GM21717 (cell line): ENCODE measurements around the gene FRS3.

ENCODE experiments used
- ATAC-seq: cut with Tn5 transposase; IDR thresholded peaks from one replicate; pipeline ENCODE4 v1.9.1; 2021; ENCODE audit warnings: mild to moderate bottlenecking, moderate library complexity; ENCODE audit not compliant: unreplicated experiment

The FRS3 gene

DNA sequence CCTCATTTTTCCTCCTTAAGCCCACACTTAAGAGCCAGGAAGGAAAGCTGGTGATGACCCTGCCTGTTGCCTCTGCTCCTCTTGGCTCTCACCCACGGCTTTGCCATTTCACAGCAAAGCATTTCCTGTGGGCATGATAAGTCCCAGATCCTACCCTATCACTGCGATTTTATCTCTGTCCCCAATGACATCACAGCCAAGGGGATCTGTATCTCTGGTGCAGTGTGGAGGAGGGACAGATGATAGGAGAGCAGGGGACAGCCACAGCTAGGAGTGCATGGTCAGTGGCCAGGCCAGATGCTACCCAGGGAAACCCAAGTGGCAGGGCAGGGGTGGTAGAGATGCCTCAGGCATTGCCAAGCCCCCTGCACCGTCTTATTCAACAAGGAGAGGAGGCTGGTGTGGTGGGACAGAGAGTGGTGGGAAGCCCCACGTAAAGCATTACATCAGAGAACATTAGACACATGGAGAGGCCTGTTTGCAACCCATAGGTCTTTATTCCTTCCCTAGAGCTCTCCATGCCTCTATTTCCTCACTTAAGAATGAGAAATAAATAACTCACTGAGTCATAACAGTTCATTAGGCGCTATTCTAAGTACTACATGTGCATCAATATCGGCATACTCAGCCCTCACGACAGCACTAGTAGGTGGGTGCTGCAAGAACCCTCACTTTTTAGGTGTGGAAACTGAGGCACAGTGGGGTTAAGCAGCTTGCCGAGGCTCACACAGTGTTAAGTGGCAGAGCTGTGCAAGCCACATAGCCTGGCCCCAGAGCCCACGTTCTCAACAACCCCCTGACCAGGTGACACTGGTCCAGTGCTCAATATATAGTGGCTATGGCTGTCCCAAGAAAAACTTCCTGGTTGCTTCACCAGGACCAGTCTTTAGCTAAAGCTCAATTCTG, 48.9 kb downstream of the FRS3 start:
- ATAC-seq, result no peak

DNA sequence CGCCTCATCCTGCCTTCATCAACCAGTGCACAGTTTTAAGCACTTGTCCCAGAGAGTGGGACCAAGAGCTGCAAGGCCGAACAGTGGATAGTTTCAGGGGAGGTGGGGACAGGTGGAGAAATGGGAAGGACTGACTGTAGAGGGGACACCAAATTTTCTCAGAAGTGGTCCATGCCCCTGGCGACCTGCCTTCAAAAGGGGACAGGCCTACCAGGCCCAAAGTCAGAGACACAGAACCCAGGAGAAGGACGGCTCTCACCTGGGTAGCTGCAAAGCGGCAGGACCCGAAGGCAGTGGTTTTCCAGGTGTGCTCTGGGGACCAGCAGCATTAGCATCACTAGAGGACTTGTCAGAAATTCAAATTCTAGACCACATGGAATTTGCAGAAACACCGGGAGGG, 50.1 kb downstream of the FRS3 start:
- ATAC-seq, result no peak

GRCh38 chr6:41728954-41729353, 50.7 kb downstream of the FRS3 start:
- ATAC-seq, result no peak

- no peak for ATAC-seq
These were observed 51.4 kb downstream of the FRS3 start for GRCh38 chr6:41728073-41728936.

- ATAC-seq, result no peak
These were observed 52.0 kb downstream of the FRS3 start for GRCh38 chr6:41727705-41728072.

GRCh38 chr6:41726876-41727275, 52.8 kb downstream of the FRS3 start:
- no peak for ATAC-seq

GRCh38 chr6:41724586-41725501, 54.9 kb downstream of the FRS3 start:
- no peak for ATAC-seq

- no peak for ATAC-seq
These were observed 55.5 kb downstream of the FRS3 start for GRCh38 chr6:41724228-41724580.

DNA sequence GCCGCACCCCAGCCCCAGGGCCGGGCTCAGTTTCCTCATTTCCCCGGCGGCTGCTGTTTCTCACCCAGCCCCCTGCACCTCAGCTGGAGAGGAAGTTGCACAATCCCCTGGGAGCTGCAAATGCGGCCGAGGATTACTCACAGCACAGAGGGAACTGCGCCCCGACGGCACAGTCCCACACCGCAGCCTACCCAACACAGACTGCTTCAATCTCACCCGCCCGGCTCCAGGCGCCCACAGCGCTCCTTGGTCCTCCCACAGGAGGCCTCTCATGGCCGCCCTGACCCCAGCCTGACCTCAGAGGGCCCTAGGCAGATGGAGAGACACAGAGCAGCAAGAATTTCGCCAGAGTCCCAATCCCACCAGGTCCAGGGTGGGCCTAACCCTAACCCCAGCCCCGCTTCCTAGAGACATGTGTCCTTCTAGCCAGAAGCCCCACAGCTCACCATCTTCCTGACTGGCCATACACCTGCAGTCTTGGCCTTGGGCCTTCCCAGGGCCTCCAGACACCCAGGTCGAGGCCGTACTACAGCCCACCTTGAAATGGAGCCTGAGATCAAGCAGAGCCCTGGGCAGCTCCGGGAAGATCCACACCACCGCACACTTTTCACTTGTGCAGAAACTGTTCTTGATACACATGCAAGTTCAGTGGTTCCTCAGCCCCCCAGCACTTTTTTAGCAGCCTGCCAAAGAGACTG, 56.0 kb downstream of the FRS3 start:
- ATAC-seq, result peak; percentile 64

DNA sequence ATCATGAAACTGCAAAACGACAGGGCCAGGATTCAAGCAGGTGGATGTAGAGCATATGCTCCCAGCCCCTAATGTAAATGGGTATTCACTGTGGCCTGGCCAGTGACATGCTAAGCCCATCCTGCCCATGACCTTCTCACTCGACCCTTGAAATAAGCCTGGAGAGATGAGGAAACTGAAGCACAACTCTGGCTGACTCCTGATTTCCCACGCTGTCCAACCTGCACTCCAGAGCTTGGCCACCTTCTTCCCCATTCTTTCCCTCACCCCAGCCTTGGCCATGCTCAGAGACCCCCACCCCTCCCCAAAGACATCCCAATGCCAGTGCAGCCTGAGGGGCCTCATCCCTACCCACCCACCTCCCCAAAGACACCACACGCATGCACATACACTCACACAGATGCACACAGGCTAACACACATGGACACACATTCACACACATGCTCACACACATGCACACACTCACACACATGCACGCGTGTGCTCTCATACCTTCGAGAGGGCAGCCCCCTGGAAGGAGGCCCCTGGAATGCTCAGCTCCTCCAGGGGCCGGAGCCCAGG, 56.7 kb downstream of the FRS3 start:
- ATAC-seq, result no peak

GRCh38 chr6:41721414-41721813, 58.3 kb downstream of the FRS3 start:
- no peak for ATAC-seq

GRCh38 chr6:41720783-41721182, 58.9 kb downstream of the FRS3 start:
- no peak for ATAC-seq

- no peak for ATAC-seq
These were observed 59.5 kb downstream of the FRS3 start for GRCh38 chr6:41720262-41720620.
